ENCODE results near the gene GMDS.

GMDS gene

GRCh38 chr6:1629316-1629715, 616.1 kb downstream of the GMDS start:
- Histone ChIP-seq H3K27ac (peak overlapping the region; percentile 91 to 98), H3K4me3 (peak overlapping the region; percentile 9 to 59), H3K27me3 (no peaks in the 10 kb centered on the region), H3K4me1 (peaks cover 0 to 49% (median 23%) of the 10 kb centered on the region in 4 donors), H3K36me3 (no peaks in the 10 kb centered on the region), H3K9me3 (no peaks in the 10 kb centered on the region)
- TF ChIP-seq CTCF (IDR thresholded peaks at IDR 0.05): no peak
- DNase-seq: peak; percentile 19 to 69
- intact Hi-C loops (cut with DNase I; ENCODE audit: low total_unique reads): no loop called here

GRCh38 chr6:1627827-1628560, 617.4 kb downstream of the GMDS start:
- peak; percentile 16 to 51 for DNase-seq
- intact Hi-C loops (cut with DNase I; ENCODE audit: low total_unique reads): no loop called here
- peaks cover 0 to 53% (median 23%) of the 10 kb centered on the region in 4 donors for H3K4me1 ChIP-seq
- TF ChIP-seq CTCF (IDR thresholded peaks at IDR 0.05): no peak
- peak overlapping the region; percentile 8 to 59 for H3K4me3 ChIP-seq
- H3K27me3 ChIP-seq: no peaks in the 10 kb centered on the region
- peak overlapping the region; percentile 91 to 98 for H3K27ac ChIP-seq
- no peaks in the 10 kb centered on the region for H3K9me3 ChIP-seq
- no peaks in the 10 kb centered on the region for H3K36me3 ChIP-seq

- H3K4me1 ChIP-seq: peaks cover 0 to 68% (median 34%) of the 10 kb centered on the region in 4 donors
- DNase-seq: no peak
- no peak for TF ChIP-seq CTCF (IDR thresholded peaks at IDR 0.05)
- intact Hi-C loops (cut with DNase I; ENCODE audit: low total_unique reads): no loop called here
- peak overlapping the region; percentile 91 to 98 for H3K27ac ChIP-seq
- no peaks in the 10 kb centered on the region for H3K9me3 ChIP-seq
- peak overlapping the region; percentile 59 to 91 for H3K4me3 ChIP-seq
- H3K27me3 ChIP-seq: no peaks in the 10 kb centered on the region
- H3K36me3 ChIP-seq: no peaks in the 10 kb centered on the region
These were observed 618.9 kb downstream of the GMDS start for GRCh38 chr6:1626481-1626880.

GRCh38 chr6:1625794-1626435, 619.5 kb downstream of the GMDS start:
- H3K27ac ChIP-seq: peak overlapping the region; percentile 91 to 98

More at GRCh38 chr6:1625794-1626435, 619.5 kb downstream of the GMDS start:
- no peaks in the 10 kb centered on the region for H3K9me3 ChIP-seq
- intact Hi-C loops (cut with DNase I; ENCODE audit: low total_unique reads): no loop called here
- H3K27me3 ChIP-seq: no peaks in the 10 kb centered on the region
- no peaks in the 10 kb centered on the region for H3K36me3 ChIP-seq
- peaks cover 0 to 74% (median 36%) of the 10 kb centered on the region in 4 donors for H3K4me1 ChIP-seq
- peak in 1 of 2 donors; percentile 72 for DNase-seq
- H3K4me3 ChIP-seq: peak overlapping the region; percentile 59 to 91
- no peak for TF ChIP-seq CTCF (IDR thresholded peaks at IDR 0.05)

All from tibial artery (tissue), 4 donors.